GM18909 (cell line): Measurements from ENCODE around the gene PCID2.

Experiments used
- ATAC-seq: cut with Tn5 transposase; IDR thresholded peaks from one replicate; pipeline ENCODE4 v1.9.1; 2021; ENCODE audit warnings: mild to moderate bottlenecking; ENCODE audit not compliant: unreplicated experiment, poor library complexity

PCID2 gene

DNA sequence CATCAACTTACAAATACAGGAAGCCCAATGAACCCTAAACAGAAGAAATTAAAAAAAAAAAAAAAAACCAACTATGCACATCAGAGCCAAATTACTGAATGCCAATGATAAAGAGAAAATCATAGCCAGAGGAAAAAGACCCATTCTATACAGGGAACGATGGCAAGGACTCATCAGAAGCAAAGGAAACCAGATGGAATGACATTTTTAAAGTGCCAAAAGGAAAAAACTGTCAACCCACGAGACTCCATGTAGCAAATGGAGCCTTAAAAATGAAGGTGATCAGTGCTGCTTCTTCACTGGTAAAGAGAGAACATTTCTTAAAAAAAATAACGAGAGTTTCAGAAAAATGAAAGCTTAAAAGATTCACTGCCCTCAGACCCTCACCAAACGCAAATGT, 18.3 kb downstream of the PCID2 start:
- ATAC-seq: no peak

DNA sequence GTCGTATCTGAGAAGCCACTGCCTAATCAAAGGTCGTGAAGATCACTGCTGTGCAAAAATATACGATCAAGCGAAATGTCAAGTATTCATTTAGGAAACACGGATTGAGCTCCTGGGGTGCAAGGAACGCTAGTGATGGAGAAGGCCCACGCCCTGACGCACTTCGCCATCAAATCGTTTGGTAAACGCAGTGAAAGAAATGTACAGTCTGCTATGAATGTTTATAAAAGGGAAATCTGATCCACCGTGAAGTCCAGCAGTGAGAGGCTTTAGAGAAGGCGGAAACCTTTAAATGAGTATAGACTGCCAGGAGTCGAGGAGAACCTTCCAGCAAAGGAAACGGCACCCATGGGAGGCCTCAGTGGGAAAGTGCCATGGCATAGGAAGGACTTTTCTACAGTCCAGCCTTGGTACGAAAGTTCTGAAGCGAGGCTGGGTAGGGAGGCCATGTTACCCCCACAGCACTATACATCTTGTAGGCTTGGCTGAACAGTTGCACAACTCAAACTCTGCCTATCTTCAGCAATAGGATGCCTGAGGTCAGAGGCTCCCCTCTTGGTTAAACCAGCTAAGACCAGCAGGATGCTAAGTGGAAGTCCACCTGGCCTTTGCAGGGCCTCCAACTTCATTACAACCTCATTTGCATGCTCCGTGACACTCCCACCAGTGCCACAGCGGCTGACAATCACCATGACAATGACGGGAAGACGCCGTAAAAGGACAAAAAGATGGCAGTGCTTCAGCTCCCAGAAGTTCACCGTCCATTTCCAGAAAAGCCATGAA, 20.4 kb downstream of the PCID2 start:
- no peak for ATAC-seq

DNA sequence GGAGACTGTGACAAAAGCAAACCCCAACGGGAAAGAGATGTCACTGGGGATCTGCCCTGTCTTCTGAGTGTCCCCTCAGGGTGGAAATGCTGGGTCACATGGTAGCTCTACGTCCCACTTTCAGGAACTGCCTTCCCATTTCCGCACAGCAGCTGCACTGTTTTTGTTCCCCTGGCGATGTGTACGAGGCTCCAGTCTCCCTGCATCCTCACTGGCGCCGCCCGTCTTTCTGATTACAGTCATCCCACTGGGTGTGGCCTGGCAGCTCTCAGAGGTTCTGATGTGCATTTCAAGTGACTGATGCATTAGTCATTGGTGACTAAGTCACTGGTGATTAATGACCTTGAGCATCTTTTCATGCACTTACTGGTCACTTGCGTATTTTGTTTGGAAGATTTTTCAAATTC, 21.2 kb downstream of the PCID2 start:
- no peak for ATAC-seq

DNA sequence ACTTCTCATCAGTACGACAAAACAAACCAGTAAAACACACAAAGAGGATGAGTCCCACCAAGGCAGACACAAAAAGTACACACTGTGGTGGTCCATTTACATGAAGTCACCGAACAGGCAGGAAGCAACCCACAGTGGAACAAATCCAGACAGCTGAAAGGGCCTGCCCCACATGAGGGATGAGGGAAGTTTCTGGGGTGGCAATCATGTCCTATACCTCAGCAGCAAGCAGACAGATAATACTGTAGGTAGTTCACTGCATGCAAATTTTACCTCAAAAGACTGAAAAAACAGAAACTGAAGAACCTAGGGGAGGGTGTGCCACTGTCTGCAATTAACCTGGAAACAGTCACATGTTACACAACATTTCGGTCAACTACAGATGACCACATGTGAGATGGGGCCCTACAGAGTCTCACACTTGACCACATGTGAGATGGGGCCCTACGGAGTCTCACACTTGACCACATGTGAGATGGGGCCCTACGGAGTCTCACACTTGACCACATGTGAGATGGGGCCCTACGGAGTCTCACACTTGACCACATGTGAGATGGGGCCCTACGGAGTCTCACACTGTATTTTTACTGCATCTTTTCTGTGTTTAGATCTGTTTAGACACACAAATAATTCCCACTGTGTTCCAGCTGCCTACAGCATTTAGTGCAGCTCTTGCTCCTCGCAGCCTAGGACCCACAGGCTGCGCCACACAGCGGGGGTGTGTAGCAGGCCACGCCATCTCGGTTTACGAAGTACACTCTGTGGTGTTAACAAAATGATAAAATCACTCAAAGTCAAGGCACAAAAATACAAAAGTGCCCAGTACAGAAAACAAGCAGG, 22.2 kb downstream of the PCID2 start:
- peak; percentile 90 for ATAC-seq

DNA sequence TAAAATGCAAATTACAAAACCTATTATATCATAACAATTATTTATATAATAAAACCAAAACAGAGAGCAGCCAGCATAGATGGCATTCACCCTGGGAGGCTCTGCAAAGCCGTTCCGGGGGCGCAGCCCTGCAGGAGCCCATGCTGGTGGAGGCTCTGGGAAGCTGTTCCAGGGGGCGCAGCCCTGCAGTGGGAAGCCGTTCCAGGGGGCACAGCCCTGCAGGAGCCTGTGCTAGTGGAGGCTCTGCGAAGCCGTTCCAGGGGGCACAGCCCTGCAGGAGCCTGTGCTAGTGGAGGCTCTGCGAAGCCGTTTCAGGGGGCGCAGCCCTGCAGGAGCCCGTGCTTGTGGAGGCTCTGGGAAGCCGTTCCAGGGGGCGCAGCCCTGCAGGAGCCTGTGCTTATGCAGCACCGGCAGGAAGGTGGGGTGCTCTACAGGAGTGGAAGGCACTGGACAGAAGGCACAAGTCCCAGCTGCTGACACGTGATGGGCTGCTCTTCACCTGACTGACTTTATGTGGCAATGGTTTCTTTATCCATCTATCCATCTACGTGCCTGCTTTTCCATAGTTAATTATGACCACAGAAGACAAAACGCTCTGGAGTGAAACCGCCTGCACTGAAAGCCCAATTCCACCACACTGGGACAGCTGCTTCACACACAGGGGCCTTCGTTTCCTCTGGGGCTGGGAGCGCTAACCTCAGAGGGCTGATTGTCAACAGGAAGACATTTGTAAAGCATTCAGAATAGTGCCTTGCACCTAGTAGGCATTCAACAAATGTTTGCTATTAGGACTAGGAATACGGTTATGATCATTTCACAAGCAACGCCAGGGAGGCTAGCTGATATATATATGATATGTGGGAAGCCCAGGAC, 23.7 kb downstream of the PCID2 start:
- ATAC-seq: no peak

DNA sequence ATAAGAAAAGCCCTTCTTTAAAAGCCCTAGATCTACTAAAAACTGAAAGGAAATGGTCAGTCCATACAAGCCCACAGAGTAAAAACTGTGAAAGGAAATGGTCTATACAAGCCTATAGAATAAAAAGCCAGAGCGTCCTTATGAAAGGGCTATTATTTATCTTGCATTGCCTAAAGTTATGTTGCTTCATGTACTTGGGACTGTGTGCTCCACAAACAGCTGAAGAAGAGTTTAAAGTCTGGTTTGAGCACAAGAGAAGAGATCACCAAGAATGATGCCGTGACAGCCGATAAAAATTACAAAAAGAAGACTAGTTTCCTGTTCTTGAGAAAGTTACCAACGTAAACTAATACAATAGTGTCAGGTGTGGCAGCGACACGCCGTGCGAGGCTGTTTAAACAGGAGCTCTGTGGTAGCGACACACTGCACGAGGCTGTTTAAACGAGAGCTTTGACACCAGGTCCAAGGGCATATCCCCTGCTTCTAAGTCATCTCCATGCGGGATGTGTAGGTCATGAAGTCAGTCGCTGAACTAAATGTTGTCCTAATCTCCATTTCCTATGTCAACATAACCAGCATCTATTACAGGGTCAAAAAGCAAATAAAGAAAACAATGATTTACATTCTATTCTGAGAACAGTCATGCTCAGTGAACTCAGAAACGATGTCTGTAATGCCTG, 24.9 kb downstream of the PCID2 start:
- ATAC-seq: no peak

DNA sequence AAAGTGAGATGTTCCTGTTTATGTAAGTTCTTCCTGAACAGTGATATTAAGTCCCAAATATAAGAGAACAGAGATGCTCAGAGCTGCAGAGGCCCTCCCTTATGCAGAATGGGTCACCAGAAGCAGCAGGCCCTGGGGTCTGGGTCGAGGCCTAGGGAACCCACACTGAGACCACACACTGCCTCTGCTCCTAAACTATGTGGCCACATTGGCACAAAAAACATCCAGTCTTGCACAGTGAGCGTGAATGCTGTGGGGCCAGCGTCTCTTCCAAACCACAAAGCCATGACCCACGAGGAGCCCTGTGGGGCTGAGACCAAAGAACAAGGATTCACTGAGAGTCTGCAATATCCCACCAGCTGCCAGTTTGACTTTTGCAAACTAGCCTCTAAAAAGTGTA, 26.4 kb downstream of the PCID2 start:
- no peak for ATAC-seq

DNA sequence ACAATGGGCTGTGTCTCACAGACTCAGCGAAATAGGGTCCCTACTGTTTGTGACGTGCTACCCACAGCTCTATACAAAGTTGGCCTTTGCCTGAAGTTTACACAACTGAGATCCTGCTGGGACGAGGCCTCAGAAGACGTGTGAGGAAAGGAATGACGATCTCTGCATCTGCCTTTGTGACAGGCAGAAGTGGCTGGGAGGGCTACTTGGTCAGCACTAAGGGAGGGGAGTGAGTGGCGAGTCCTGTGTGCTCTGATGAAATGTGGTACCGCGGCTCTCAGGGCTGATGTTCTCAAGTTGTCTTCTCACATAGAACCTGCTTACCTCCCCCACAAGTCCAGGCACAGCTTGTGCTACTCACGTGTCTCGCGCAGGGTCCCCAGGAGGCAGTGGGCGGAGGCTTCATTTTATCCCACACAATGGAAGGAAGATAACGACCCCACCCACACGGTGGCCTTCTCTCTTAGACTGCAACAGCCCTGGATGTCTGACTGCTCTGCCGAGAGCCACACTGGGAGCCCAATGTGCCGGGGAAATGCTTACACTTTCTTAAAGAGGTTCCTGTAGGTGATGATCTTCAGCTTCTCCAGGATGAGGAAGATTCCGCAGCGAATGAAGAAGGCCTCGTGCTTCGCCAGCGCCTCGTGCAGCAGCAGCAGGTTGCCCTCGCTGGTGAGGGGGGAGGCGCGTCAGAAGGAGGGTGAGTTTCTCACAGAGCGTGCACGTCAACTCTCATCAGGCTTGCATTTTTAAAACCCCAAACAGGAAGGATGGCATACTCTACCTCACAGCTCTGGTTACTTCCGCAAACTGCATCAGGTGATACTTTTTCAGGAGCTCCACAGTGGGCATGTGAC, 28.9 kb downstream of the PCID2 start:
- no peak for ATAC-seq

DNA sequence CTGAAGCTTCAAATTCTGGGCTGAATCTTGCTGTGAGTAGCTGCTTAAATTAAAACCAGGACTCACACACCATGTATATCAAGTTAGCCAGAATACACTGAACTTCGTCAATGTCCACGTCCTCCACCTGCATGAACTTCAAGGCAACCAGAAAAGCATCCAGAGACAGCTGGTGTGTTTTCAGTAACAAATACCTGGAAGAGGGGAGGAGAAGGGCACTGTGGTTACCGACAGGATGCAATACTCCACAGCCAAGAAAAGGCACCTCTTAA, 29.6 kb downstream of the PCID2 start:
- ATAC-seq: no peak

DNA sequence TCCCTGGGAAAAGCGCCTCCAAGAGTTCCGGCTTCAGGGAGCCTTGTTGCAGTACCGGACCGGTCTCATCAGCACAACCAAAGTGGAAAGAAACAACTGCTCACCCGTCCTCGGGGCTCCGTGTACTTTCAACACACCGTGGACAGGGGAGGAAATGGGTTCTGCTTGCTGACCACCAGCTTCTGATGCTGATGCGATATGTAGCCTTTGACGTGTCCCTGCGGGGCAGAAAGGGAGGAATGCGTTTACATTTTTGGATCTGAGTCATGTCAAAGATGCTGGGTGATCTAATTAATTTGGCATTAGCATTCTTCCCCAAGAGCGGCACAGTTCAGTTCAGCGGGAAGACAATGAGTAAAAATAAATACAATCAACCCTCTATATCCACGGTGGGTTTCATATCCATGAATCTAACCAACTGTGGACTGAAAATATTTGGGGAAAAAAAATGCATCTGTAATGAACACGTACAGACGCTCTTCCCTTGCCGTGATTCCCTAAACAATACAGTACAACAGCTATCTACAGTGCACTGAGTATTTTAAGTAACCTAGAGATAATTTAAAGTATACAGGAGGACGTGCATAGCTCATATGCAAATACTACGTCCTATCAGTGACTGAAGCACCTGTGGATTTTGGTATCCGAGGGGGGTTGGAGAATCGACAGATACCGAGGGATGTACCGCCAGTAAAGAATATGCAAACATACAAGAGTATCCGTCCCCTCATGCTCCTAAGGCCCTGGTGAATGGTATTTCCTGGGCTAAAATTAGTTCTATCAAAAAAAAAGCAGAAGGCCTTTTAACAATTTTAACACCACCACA, 30.2 kb downstream of the PCID2 start:
- no peak for ATAC-seq

DNA sequence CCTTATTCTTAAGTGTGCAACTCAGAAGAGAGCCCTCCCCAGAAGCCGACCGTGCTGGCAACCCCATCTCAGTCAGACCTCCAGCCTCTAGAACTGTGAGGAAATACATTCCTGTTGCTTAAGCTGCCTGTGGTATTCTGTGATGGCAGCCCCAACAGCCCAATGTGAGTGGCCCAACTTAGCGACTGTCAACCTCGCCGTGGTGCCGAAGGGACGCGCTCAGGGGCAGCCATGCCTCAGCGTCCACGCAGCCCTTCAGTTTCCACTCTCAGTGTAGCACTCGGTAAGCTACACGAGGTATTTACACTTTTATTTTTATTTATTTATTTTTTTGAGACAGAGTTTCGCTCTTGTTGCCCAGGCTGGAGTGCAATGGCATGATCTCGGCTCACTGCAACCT, 31.6 kb downstream of the PCID2 start:
- ATAC-seq: no peak

DNA sequence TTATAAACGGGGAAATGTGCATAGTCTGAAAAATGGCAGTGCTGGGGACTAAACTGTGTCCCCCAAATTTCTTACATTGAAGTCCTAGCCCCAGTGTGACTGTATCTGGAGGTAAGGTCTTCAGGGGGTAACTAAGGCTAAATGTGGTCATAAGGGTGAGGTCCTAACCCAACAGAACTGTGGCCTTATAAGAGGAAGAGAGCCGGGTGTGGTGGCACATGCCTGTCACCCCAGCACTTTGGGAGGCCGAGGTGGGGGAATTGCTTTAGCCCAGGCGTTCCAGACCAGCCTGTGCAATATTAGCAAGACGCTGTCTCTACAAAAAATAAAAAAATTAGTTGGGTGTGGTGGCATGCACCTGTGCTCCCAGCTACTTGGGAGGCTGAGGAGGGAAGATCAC, 32.2 kb downstream of the PCID2 start:
- ATAC-seq: no peak

DNA sequence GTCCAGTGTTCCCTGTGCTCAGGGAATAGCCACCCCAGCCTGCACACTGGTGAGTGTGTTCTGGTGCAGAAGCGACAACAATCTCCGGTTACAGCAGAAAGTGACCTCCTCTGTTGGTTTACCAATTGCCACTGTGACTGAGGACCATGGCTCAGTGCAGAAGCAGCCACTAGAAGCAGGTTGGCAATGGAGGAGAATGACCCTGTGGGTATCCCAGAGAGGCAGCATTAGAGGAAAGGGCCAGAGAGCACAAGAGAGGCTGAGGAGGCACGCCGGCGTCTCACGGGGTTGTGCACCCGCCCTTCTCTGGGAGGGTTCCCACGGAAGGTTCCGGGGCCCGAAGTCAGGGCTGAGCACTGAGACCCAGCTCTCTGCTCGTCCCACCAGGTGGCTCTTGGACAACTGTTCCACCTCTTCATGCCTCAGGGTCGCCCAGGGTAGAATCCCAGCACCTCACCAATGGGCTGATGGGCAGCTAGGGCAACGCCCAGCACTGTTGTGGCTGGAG, 36.0 kb downstream of the PCID2 start:
- no peak for ATAC-seq

DNA sequence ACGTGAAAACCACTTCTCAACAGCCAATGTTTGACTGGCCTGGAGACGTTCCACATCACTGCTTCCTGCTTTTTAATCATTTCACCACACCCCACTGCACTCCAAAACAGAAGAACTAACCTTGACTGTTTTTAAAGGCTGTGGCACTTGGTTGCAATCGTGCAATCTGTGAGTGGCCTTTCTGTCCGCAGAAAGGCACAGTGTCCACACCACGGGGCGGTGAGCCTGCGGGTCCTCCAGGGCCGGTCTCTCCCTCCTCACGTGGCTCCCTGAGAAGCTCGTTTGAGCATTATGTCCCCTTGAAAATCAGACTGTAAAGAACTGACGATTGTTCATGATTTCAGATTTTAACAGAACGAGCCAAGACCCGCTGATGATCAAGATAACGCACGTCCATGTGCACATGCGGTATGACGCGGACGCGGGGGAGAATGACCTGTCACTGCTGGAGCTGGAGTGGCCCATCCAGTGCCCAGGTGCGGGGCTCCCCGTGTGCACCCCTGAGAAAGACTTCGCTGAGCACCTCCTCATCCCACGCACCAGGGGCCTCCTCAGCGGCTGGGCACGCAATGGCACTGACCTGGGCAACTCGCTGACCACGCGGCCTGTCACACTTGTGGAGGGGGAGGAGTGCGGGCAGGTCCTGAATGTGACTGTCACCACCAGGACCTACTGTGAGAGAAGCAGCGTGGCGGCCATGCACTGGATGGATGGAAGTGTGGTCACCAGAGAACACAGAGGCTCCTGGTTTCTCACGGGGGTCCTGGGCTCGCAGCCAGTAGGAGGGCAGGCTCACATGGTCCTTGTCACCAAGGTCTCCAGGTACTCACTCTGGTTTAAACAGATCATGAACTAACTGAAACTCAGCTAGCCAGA, 37.0 kb downstream of the PCID2 start:
- no peak for ATAC-seq

DNA sequence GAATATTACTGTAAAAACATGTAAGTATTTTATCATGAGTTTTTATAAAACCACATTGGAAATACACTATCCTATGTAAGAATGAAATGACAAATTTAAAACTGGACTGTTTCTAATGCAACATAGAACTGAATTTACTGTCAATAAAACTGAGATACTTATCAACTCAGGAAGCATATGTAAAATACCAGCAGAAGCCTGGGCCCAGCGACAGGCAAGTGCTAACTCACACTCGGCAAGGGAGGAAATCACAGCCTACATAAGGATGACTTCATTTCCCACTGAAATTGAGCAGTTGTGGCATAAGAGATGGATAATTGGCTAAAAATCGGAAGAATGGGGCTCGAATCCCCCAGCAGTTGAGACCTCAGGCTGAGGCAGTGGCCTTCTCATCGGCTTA, 38.0 kb downstream of the PCID2 start:
- ATAC-seq: no peak

DNA sequence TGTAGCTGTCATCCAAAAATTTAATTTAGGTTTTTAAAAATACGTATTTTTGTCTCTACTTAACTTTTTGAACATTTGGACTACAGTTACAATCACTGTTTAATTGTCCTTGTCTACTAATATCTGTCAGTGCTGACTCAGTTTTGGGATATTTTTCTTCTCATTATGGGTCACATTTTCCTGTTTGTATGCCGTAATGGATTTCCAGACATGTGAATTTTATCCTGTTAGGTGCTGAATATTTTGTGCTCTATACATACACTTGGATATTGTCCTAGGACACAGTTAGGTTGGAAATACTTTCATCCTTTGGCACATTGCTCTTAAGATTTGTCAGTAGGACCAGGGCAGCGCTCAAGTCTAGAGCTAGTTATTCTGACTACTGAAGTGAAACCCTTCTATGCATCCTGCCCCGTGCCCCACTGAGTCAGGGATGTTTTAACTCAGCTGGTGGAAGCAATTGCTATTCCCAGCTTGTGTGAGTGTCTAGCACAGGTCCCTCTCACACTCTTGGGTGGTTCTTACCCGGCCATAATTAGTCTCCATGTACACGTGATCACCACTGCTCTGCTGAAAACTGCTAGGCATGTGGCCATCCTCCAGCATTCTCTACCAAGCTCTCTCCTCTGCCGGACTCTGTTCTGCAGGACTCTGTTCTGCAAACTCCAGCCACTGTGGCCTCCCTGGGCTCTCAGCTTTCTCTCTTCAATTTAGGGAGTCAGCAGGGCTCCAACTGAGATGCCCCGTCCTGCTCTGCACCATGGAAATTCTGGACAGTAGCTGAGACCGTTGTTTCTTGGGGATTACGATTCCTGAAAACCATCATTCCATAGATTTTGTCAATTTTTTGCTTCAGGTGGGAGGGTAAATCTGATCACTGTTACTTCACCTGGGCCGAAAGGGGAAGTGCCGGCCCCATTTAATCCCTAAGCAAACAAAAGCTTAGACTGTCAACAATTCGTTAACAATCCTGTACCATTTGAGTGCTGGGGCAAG, 38.9 kb downstream of the PCID2 start:
- no peak for ATAC-seq
